HEK293 (cell line): ENCODE data around the gene PTPN5.

Source experiments
- CTCF ChIA-PET: fragments of 350-600 bp; formaldehyde crosslinking; extraction: SDS; loops from one replicate; lab custom pipeline; 2021; ENCODE audit warnings: antibody characterized with exemption; lab: Yijun Ruan, JAX
- POLR2A ChIA-PET: fragments of 300-600 bp; formaldehyde crosslinking; extraction: SDS; loops from one replicate; lab custom pipeline; 2020; ENCODE audit warnings: antibody characterized with exemption, inconsistent platforms; lab: Yijun Ruan, JAX
- H3K27ac ChIP-seq: fragments of 200-500 bp; sonication (Bioruptor generic); 2 replicates; pipeline ENCODE4 v1.5.1; 2014; ENCODE audit warnings: low read depth, low read length, control low read depth, inconsistent platforms; ENCODE audit errors: extremely low read depth
- H3K36me3 ChIP-seq, 2 experiments: fragments of 200-500 bp in 1 of 2; sonication (Bioruptor generic) in 1 of 2; 1 replicate in 1 of 2; 2 replicates in 1 of 2; pipeline ENCODE4 v1.5.1; 2014 to 2017; ENCODE audit warnings: inconsistent platforms in 2 of 2, low read length in 2 of 2; ENCODE audit not compliant: control insufficient read depth in 2 of 2, insufficient read depth in 1 of 2
- H3K4me1 ChIP-seq: fragments of 200-500 bp; sonication (Bioruptor generic); 2 replicates; pipeline ENCODE4 v1.5.1; 2014; ENCODE audit warnings: mild to moderate bottlenecking, low read length, inconsistent platforms; ENCODE audit not compliant: control insufficient read depth, insufficient read depth
- H3K4me3 ChIP-seq: 2 replicates; pipeline ENCODE4 v1.5.1; 2011; ENCODE audit warnings: low read depth, mild to moderate bottlenecking, control low read depth, low read length, moderate library complexity
- H3K9me3 ChIP-seq: fragments of 200-500 bp; sonication (Bioruptor generic); 2 replicates; pipeline ENCODE4 v1.5.1; 2014; ENCODE audit warnings: low read depth, low read length, inconsistent platforms; ENCODE audit not compliant: control insufficient read depth, insufficient read depth
- BCL11B ChIP-seq: fragments of 450-650 bp; formaldehyde crosslinking; IDR thresholded peaks from 2 replicates; pipeline ENCODE4 v1.5.1; 2016; ENCODE audit warnings: low read depth, missing biosample characterization, missing genetic modification characterization
- TRIM28 ChIP-seq: IDR thresholded peaks from 2 replicates; pipeline ENCODE4 v1.6.1; 2011; ENCODE audit warnings: low read length, control low read depth, borderline replicate concordance
- ZEB2 ChIP-seq: fragments of 450-650 bp; formaldehyde crosslinking; IDR thresholded peaks from 2 replicates; pipeline ENCODE4 v1.5.1; 2016; ENCODE audit warnings: missing biosample characterization, missing genetic modification characterization
- ZNF121 ChIP-seq: fragments of 450-650 bp; formaldehyde crosslinking; IDR thresholded peaks from 2 replicates; pipeline ENCODE4 v1.5.1; 2016; ENCODE audit warnings: missing biosample characterization, missing genetic modification characterization
- ZNF146 ChIP-seq: fragments of 450-650 bp; formaldehyde crosslinking; IDR thresholded peaks from 2 replicates; pipeline ENCODE4 v1.5.1; 2016; ENCODE audit warnings: missing biosample characterization, missing genetic modification characterization
- ZNF2 ChIP-seq: fragments of 450-650 bp; formaldehyde crosslinking; IDR thresholded peaks from 2 replicates; pipeline ENCODE4 v1.5.1; 2016; ENCODE audit warnings: missing biosample characterization, missing genetic modification characterization
- ZNF23 ChIP-seq: fragments of 450-650 bp; formaldehyde crosslinking; IDR thresholded peaks from 2 replicates; pipeline ENCODE4 v1.5.1; 2016; ENCODE audit warnings: missing biosample characterization, missing genetic modification characterization, borderline replicate concordance
- ZNF354C ChIP-seq: fragments of 450-650 bp; formaldehyde crosslinking; IDR thresholded peaks from 2 replicates; pipeline ENCODE4 v1.5.1; 2016; ENCODE audit warnings: missing biosample characterization, missing genetic modification characterization, low read depth, borderline replicate concordance
- ZNF416 ChIP-seq: fragments of 450-650 bp; formaldehyde crosslinking; IDR thresholded peaks from 2 replicates; pipeline ENCODE4 v1.5.1; 2016; ENCODE audit warnings: missing biosample characterization, missing genetic modification characterization
- ZNF426 ChIP-seq: fragments of 450-650 bp; formaldehyde crosslinking; IDR thresholded peaks from 2 replicates; pipeline ENCODE4 v1.5.1; 2017; ENCODE audit warnings: missing biosample characterization, missing genetic modification characterization, mild to moderate bottlenecking, inconsistent platforms, moderate library complexity
- ZNF548 ChIP-seq: fragments of 450-650 bp; formaldehyde crosslinking; IDR thresholded peaks from 2 replicates; pipeline ENCODE4 v1.5.1; 2016; ENCODE audit warnings: missing biosample characterization, missing genetic modification characterization
- ZNF660 ChIP-seq: fragments of 450-650 bp; IDR thresholded peaks from 2 replicates; pipeline ENCODE4 v1.5.1; 2018; ENCODE audit warnings: missing biosample characterization, mild to moderate bottlenecking, missing genetic modification characterization
- ZNF664 ChIP-seq: fragments of 450-650 bp; formaldehyde crosslinking; IDR thresholded peaks from 2 replicates; pipeline ENCODE4 v1.5.1; 2016; ENCODE audit warnings: missing biosample characterization, missing genetic modification characterization
- ZNF670 ChIP-seq: fragments of 450-650 bp; formaldehyde crosslinking; IDR thresholded peaks from 2 replicates; pipeline ENCODE4 v1.5.1; 2016; ENCODE audit warnings: missing biosample characterization, missing genetic modification characterization, low read depth
- ZNF777 ChIP-seq: fragments of 450-650 bp; formaldehyde crosslinking; IDR thresholded peaks from 2 replicates; pipeline ENCODE4 v1.5.1; 2017; ENCODE audit warnings: missing biosample characterization, missing genetic modification characterization, borderline replicate concordance

PTPN5 gene

DNA sequence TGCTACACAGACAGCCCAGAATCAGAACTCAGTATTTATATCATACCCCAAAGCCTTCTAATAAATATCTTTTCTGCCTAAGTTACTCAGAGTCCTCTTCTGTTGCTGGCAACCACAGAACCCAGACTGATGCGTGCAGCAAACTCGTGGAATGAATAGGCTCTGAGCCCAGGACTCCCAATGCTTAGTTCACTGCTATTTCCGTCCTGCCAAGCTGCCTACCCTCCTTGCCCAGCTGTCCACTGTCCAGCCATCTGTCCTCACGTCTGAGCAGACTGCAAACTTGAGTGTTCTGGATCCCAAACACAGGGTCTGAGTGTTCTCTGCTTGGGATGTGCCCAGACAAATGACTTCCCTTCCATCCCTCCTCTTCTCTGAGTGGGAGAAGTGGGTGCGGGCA lies 19.4 kb downstream of the PTPN5 start:
- H3K27ac ChIP-seq, result no peak overlapping the region
- no peak overlapping the region for H3K4me3 ChIP-seq
- ChIA-PET POLR2A (no interaction called here), CTCF (no interaction called here)
- no peaks in the 10 kb centered on the region for H3K9me3 ChIP-seq
- TF ChIP-seq ZNF121 (tag by site-specific recombination) (no peak), ZNF664 (tag by site-specific recombination) (no peak), ZNF2 (tag by site-specific recombination) (no peak), ZNF426 (tag by site-specific recombination) (no peak), ZEB2 (tag by site-specific recombination) (no peak), ZNF23 (tag by site-specific recombination) (no peak)
- H3K36me3 ChIP-seq, result no peaks in the 10 kb centered on the region
- no peaks in the 10 kb centered on the region for H3K4me1 ChIP-seq

DNA sequence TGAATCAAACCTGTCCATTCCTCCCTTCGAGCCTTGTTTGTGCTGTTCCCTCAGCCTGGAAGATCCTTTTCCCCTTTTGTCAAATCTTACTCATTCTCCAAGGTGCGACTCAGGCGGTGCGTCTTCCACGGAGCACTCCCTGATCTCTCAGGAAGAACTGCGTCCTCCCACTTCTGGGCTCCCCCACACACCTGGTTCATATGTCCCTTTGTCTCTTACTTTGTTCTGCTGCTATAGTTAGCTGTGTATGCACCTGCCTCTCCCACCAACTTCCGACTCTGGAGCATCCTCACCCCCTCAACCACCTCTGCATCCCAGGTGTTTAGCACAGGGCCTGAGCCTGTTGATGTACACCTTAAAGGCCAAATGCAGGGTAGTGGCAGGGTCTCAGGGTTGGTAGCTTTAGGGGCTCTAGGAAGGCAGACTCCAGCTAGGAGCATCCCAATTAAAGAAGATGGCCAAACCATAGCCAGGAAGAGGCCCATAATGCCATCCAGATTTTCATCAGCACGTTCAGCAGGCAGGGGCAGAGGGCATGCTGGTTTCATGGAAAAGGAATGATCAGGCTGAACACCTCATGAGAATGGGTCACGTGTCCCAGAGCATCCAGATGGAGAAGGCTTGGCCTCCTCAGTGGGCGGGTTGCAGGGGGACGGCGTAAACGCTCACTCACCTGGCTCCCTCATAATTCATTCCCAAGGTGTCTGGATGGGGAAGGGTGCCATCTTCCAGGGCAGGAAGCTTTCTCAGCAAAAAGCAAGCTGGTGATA lies 20.1 kb downstream of the PTPN5 start:
- Histone ChIP-seq H3K9me3 (no peaks in the 10 kb centered on the region), H3K36me3 (no peaks in the 10 kb centered on the region), H3K4me1 (no peaks in the 10 kb centered on the region), H3K4me3 (no peak overlapping the region), H3K27ac (no peak overlapping the region)
- TF ChIP-seq ZNF548 (tag by site-specific recombination) (no peak), BCL11B (tag by site-specific recombination) (no peak), TRIM28 (no peak), ZEB2 (tag by site-specific recombination) (no peak), ZNF777 (tag by site-specific recombination) (no peak), ZNF670 (tag by site-specific recombination) (no peak)
- ChIA-PET POLR2A (no interaction called here), CTCF (interaction anchor here (0.7 kb wide), 1 partner anchor 301 kb away, joined by 3 read pairs; no protein-coding TSS in a partner anchor)

DNA sequence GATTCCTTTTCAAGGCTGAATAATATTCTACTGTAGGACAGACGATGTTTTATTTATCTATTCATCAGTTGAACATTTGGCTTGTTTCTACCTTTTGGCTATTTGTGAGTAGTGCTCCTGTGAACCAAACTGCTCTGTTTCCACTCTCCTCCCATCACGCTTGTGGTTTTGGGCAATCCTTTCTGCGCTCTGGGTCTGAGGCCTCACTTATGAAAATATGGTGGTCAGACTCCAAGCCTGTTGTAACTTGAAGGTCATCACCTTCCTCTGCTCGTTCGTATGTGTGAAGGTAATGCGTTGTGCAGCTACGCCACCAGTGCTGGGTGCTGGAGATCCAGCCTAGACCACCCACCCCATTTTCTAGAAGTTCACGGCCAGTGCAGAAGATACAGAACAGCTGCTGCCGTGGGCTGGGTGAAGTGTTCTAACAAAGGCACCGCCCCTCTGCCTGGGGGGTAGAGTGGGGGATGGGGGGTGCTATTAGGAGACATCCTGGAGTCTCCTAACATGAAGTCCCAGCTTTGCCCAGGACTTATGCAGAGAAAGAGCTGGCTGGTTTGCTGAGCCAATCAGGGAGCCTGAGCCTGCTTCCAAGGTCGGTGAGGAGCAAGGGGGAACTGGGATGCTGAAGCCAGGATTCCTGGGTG lies 21.0 kb downstream of the PTPN5 start:
- Histone ChIP-seq H3K9me3 (no peaks in the 10 kb centered on the region), H3K4me1 (no peaks in the 10 kb centered on the region), H3K36me3 (no peaks in the 10 kb centered on the region), H3K27ac (no peak overlapping the region), H3K4me3 (no peak overlapping the region)
- ChIA-PET CTCF (interaction anchor here (0.7 kb wide), 1 partner anchor 302 kb away, joined by 3 read pairs; no protein-coding TSS in a partner anchor), POLR2A (no interaction called here)
- TF ChIP-seq ZNF660 (no peak), ZNF23 (tag by site-specific recombination) (no peak), ZNF146 (tag by site-specific recombination) (0 out of 2 replicates have a peak, but pooled peaks have one; percentile 9)

- TF ChIP-seq ZNF416 (no peak), ZNF354C (tag by site-specific recombination) (no peak)
- H3K9me3 ChIP-seq, result no peaks in the 10 kb centered on the region
- no peak overlapping the region for H3K4me3 ChIP-seq
- ChIA-PET POLR2A (no interaction called here), CTCF (interaction anchor here (1.1 to 1.6 kb wide), 2 partner anchors 8 to 84 kb away, joined by 4 to 6 read pairs; no protein-coding TSS in a partner anchor)
- no peaks in the 10 kb centered on the region for H3K36me3 ChIP-seq
- no peaks in the 10 kb centered on the region for H3K4me1 ChIP-seq
- H3K27ac ChIP-seq, result no peak overlapping the region
Observed at GRCh38 chr11:18769802-18770456, 21.7 kb downstream of the PTPN5 start.
